Activated CD4-positive, alpha-beta memory T cell treated with anti-CD3 and anti-CD28 coated beads, Interleukin-2, amount 10 ng/mL, durations not matched to agents 7 days and 5 days (primary cell): ENCODE data around the gene RAB6A. TPM values are rescaled to one million over a fixed set of nuclear protein-coding genes. Genes with fewer than 3 reads are reported as not detected.
"Not testable (repeated sequence)": the region's sequence is repeated elsewhere in the genome, so short reads cannot be mapped to it uniquely, and the experiment has no call there.

Experiments used
- CTCF ChIA-PET: fragments of 350-600 bp; sonication (Branson Sonifier 250); formaldehyde crosslinking; loops from one replicate; lab custom pipeline; 2021; ENCODE audit warnings: antibody characterized with exemption, inconsistent platforms; lab: Charles Lee
- POLR2A ChIA-PET: fragments of 350-600 bp; sonication (Branson Sonifier 250); formaldehyde crosslinking; loops from one replicate; lab custom pipeline; 2021; ENCODE audit warnings: antibody characterized with exemption; lab: Charles Lee
- DNase-seq: peaks from one replicate; pipeline ENCODE4 v3.0.0-alpha.2; 2020
- H3K27ac Mint-ChIP-seq: one replicate; pipeline ENCODE4 v1.8.0; 2021; ENCODE audit warnings: mild to moderate bottlenecking, mixed read lengths
- H3K27me3 Mint-ChIP-seq: one replicate; pipeline ENCODE4 v1.8.0; 2021; ENCODE audit warnings: mixed read lengths
- H3K36me3 Mint-ChIP-seq: one replicate; pipeline ENCODE4 v1.8.0; 2021; ENCODE audit warnings: low read depth, mixed read lengths
- H3K4me1 Mint-ChIP-seq: one replicate; pipeline ENCODE4 v1.8.0; 2021; ENCODE audit warnings: mixed read lengths
- H3K4me3 Mint-ChIP-seq: one replicate; pipeline ENCODE4 v1.8.0; 2021; ENCODE audit warnings: mild to moderate bottlenecking, mixed read lengths
- H3K9me3 Mint-ChIP-seq: one replicate; pipeline ENCODE4 v1.8.0; 2021; ENCODE audit warnings: mixed read lengths
- total RNA-seq, 2 experiments: library from RNA; stranded (reverse); gene quantifications; one replicate each; pipeline ENCODE4 v1.2.3, GENCODE V29; 2021

The RAB6A gene
- total RNA-seq, 2 experiments from 2014 or later: 104 to 108 TPM

GRCh38 chr11:73705053-73705452 is 55.8 kb downstream of the RAB6A start:
- CTCF ChIA-PET: interaction anchor here (0.6 to 1.0 kb wide), 2 partner anchors 44 to 101 kb away, joined by 3 to 4 read pairs; no protein-coding TSS in a partner anchor
- H3K4me3 Mint-ChIP-seq: no peak overlapping the region
- H3K9me3 Mint-ChIP-seq: no peaks in the 10 kb centered on the region
- H3K27ac Mint-ChIP-seq: no peak overlapping the region
- peaks cover 16% of the 10 kb centered on the region for H3K36me3 Mint-ChIP-seq
- no peak for DNase-seq
- POLR2A ChIA-PET: no interaction called here
- H3K27me3 Mint-ChIP-seq: no peaks in the 10 kb centered on the region
- no peaks in the 10 kb centered on the region for H3K4me1 Mint-ChIP-seq

GRCh38 chr11:73693899-73694525 is 66.9 kb downstream of the RAB6A start:
- no peak for DNase-seq
- peaks cover 15% of the 10 kb centered on the region for H3K36me3 Mint-ChIP-seq
- H3K27ac Mint-ChIP-seq: no peak overlapping the region
- no peaks in the 10 kb centered on the region for H3K27me3 Mint-ChIP-seq
- ChIA-PET CTCF (interaction anchor here (0.6 to 1.0 kb wide), 2 partner anchors 44 to 343 kb away, joined by 3 to 4 read pairs; no protein-coding TSS in a partner anchor), POLR2A (no interaction called here)
- H3K9me3 Mint-ChIP-seq: no peaks in the 10 kb centered on the region
- no peaks in the 10 kb centered on the region for H3K4me1 Mint-ChIP-seq
- no peak overlapping the region for H3K4me3 Mint-ChIP-seq

DNA sequence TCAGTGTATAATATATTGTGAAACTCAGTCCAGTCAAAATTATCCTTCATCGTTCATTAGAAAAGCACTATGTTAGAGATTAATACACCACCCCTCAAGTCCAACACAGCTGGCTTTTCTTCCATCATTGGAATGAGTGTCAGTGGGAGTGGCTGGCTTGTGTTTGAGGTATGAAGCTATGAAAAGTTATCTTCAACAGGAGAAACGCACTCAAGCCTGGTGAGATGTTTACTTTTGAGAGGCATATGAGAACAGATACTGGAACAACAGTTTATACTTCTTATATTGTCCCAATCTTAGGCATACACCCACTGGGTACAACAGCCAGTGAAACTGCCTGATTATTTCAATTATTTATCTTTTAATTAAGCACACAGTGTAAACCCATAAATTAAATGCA is 80.2 kb downstream of the RAB6A start:
- CTCF ChIA-PET: interaction anchor here (0.6 kb wide), 1 partner anchor 812 kb away, joined by 3 read pairs; no protein-coding TSS in a partner anchor
- H3K27ac Mint-ChIP-seq: no peak overlapping the region
- DNase-seq: no peak
- H3K4me1 Mint-ChIP-seq: no peaks in the 10 kb centered on the region
- peaks cover 33% of the 10 kb centered on the region for H3K36me3 Mint-ChIP-seq
- no peaks in the 10 kb centered on the region for H3K27me3 Mint-ChIP-seq
- H3K4me3 Mint-ChIP-seq: no peak overlapping the region
- no peaks in the 10 kb centered on the region for H3K9me3 Mint-ChIP-seq
- POLR2A ChIA-PET: interaction anchor here (1.0 kb wide), 1 partner anchor 18 kb away, joined by 3 read pairs; no protein-coding TSS in a partner anchor

- not testable (repeated sequence) for H3K27ac Mint-ChIP-seq
These were observed 84.3 kb downstream of the RAB6A start for GRCh38 chr11:73676552-73676951.

GRCh38 chr11:73671701-73672100 is 89.2 kb downstream of the RAB6A start:
- H3K27me3 Mint-ChIP-seq: no peaks in the 10 kb centered on the region
- no peak overlapping the region for H3K27ac Mint-ChIP-seq
- H3K9me3 Mint-ChIP-seq: no peaks in the 10 kb centered on the region
- ChIA-PET CTCF (interaction anchor here (0.8 to 3.3 kb wide), 2 partner anchors 11 to 46 kb away, joined by 3 to 15 read pairs; no protein-coding TSS in a partner anchor), POLR2A (interaction anchor here (1.4 kb wide), 1 partner anchor 11 kb away, joined by 4 read pairs; no protein-coding TSS in a partner anchor)
- H3K36me3 Mint-ChIP-seq: peaks cover 2% of the 10 kb centered on the region
- no peak for DNase-seq
- no peak overlapping the region for H3K4me3 Mint-ChIP-seq
- H3K4me1 Mint-ChIP-seq: no peaks in the 10 kb centered on the region

More at GRCh38 chr11:73676552-73676951, 84.3 kb downstream of the RAB6A start:
- POLR2A ChIA-PET, H3K27me3 Mint-ChIP-seq, H3K4me3 Mint-ChIP-seq, H3K4me1 Mint-ChIP-seq, H3K9me3 Mint-ChIP-seq, DNase-seq: not testable (repeated sequence)
- CTCF ChIA-PET: interaction anchor here (0.8 kb wide), 1 partner anchor 18 kb away, joined by 3 read pairs; no protein-coding TSS in a partner anchor
- peaks cover 25% of the 10 kb centered on the region for H3K36me3 Mint-ChIP-seq

DNA sequence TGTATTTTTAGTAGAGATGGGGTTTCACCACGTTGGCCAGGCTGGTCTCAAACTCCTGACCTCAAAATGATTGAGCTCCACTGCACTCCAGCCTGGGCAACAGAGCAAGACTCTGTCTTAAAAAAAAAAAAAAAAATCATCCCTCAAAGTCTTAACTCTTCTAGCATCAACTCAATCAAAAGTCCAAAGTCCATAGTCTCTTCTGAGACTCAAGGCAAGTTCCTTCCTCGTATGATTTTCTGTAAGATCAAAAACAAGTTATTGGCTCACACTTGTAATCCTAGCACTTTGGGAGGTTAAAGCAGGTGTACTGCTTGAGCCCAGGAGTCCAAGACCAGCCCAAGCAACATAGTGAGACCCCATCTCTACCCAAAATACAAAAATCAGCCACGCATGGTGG is 90.1 kb downstream of the RAB6A start:
- Mint-ChIP-seq H3K9me3 (no peaks in the 10 kb centered on the region), H3K4me1 (no peaks in the 10 kb centered on the region), H3K36me3 (no peaks in the 10 kb centered on the region), H3K4me3 (no peak overlapping the region), H3K27ac (no peak overlapping the region), H3K27me3 (no peaks in the 10 kb centered on the region)
- DNase-seq: no peak
- ChIA-PET CTCF (interaction anchor here (3.3 kb wide), 1 partner anchor 10 kb away, joined by 15 read pairs; no protein-coding TSS in a partner anchor), POLR2A (interaction anchor here (1.4 kb wide), 1 partner anchor 10 kb away, joined by 4 read pairs; no protein-coding TSS in a partner anchor)

GRCh38 chr11:73667891-73668290 is 93.0 kb downstream of the RAB6A start:
- CTCF ChIA-PET: no interaction called here
- Mint-ChIP-seq H3K4me3 (no peak overlapping the region), H3K9me3 (no peaks in the 10 kb centered on the region), H3K36me3 (no peaks in the 10 kb centered on the region), H3K4me1 (peaks cover 2% of the 10 kb centered on the region), H3K27ac (no peak overlapping the region), H3K27me3 (no peaks in the 10 kb centered on the region)
- POLR2A ChIA-PET: no interaction called here
- DNase-seq: no peak

- no peaks in the 10 kb centered on the region for H3K9me3 Mint-ChIP-seq
- POLR2A ChIA-PET: no interaction called here
- CTCF ChIA-PET: interaction anchor here (1.2 kb wide), 1 partner anchor 271 kb away, joined by 3 read pairs; no protein-coding TSS in a partner anchor
- H3K27ac Mint-ChIP-seq: no peak overlapping the region
- no peaks in the 10 kb centered on the region for H3K27me3 Mint-ChIP-seq
- H3K4me1 Mint-ChIP-seq: peaks cover 7% of the 10 kb centered on the region
- no peak for DNase-seq
- H3K4me3 Mint-ChIP-seq: no peak overlapping the region
- no peaks in the 10 kb centered on the region for H3K36me3 Mint-ChIP-seq
These were observed 96.0 kb downstream of the RAB6A start for GRCh38 chr11:73664877-73665276.

- ChIA-PET CTCF (interaction anchor here (1.2 to 7.1 kb wide), 2 partner anchors 38 to 313 kb away, joined by 4 to 126 read pairs; no protein-coding TSS in a partner anchor), POLR2A (no interaction called here)
- Mint-ChIP-seq H3K9me3 (no peaks in the 10 kb centered on the region), H3K36me3 (no peaks in the 10 kb centered on the region), H3K4me3 (no peak overlapping the region), H3K27ac (no peak overlapping the region), H3K4me1 (peaks cover 7% of the 10 kb centered on the region), H3K27me3 (no peaks in the 10 kb centered on the region)
- no peak for DNase-seq
These were observed 97.0 kb downstream of the RAB6A start for GRCh38 chr11:73663604-73664495.

DNA sequence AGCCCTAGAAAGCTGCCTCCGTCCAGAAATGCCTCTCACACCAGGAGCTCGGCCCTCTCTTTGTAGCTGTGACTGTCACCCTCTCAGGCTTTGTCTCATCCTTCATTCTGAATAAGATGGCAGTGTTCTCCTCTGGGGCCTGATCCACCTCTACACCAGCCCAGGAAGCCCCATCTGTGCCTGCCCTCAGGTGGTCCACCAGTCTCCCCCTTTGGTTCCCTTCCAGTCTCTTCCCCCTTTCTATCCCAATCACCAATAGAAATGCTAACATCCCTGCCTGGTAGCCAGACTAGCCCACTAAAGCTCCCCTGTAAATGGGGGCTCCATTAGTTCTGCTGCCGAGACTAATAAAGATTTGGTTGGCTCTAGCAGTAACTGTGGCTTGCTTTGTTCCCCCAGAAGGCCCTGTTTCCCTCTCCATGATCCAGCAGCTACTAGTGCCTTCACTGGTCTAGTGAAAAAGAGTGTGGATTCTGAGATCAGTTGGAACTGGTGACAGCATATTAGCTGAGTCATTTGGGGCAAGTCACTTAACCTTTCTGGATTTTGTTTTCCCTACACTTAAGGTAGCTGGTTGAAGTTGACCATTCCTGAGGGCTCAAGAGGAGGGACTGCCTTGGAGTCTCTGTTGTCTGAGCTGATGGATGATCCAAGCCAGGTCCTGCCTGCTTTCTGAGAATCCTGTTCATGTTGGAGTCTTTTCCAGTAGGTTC is 98.3 kb downstream of the RAB6A start:
- ChIA-PET CTCF (interaction anchor here (0.5 to 7.1 kb wide), 11 partner anchors 8 to 311 kb away, joined by 3 to 126 read pairs (median 5); no protein-coding TSS in a partner anchor), POLR2A (interaction anchor here (0.8 to 1.3 kb wide), 3 partner anchors 18 to 65 kb away, joined by 3 read pairs; partner anchors contain the start of gene FAM168A)
- H3K27ac Mint-ChIP-seq: no peak overlapping the region
- DNase-seq: no peak
- H3K9me3 Mint-ChIP-seq: no peaks in the 10 kb centered on the region
- no peak overlapping the region for H3K4me3 Mint-ChIP-seq
- no peaks in the 10 kb centered on the region for H3K36me3 Mint-ChIP-seq
- no peaks in the 10 kb centered on the region for H3K27me3 Mint-ChIP-seq
- peaks cover 7% of the 10 kb centered on the region for H3K4me1 Mint-ChIP-seq

DNA sequence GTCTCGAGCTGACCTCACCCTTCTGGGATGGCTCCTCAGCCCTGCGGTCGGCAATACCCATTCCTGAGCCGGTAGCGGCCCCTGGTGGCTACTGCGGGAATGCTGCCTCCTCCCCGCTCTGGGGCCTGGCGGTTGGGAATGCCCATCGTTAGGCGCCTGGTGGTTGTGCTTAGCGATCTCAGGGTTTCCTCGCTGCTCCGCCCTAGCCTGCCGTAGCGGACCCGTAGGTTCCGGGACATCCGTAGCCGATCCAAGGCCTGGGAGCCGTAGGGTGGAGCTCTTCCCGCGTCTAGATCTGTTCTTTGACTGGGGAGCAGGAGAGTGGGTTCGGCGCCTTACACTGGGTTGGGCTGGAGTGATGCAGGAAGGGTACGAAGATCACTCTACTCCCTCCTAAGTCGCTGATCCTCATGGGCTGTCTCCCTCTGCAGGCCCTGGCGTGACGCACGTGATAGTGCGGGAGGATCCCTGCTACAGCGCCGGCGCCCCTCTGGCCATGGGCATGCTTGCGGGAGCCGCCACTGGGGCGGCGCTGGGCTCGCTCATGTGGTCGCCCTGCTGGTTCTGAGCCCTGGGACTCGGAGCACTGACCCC is 99.7 kb downstream of the RAB6A start:
- H3K9me3 Mint-ChIP-seq: no peaks in the 10 kb centered on the region
- ChIA-PET CTCF (interaction anchor here (0.6 to 7.1 kb wide), 22 partner anchors 10 to 362 kb away, joined by 3 to 126 read pairs (median 5); partner anchors contain the start of genes ARHGEF17, FAM168A and PLEKHB1), POLR2A (interaction anchor here (1.3 to 1.7 kb wide), 2 partner anchors 10 to 36 kb away, joined by 3 to 4 read pairs; no protein-coding TSS in a partner anchor)
- H3K4me3 Mint-ChIP-seq: no peak overlapping the region
- no peaks in the 10 kb centered on the region for H3K36me3 Mint-ChIP-seq
- peak; percentile 83 for DNase-seq
- H3K4me1 Mint-ChIP-seq: peaks cover 7% of the 10 kb centered on the region
- H3K27ac Mint-ChIP-seq: no peak overlapping the region
- no peaks in the 10 kb centered on the region for H3K27me3 Mint-ChIP-seq
